Left ventricle myocardium superior (tissue), 1 donor: ENCODE measurements around the gene RNF4. TPM values are rescaled to one million over a fixed set of nuclear protein-coding genes. Genes with fewer than 3 reads are reported as not detected.
A peak's percentile ranks its signal among the peaks of the same experiment; 100 is the strongest.
"Not testable (repeated sequence)": the region's sequence is repeated elsewhere in the genome, so short reads cannot be mapped to it uniquely, and the experiment has no call there.

Experiments used
- ATAC-seq: fragments of 200-7000 bp; cut with Tn5 transposase; one replicate; pipeline ENCODE4 v1.9.1; 2020; ENCODE audit warnings: mild to moderate bottlenecking, moderate library complexity
- DNase-seq: peaks from one replicate; pipeline ENCODE4 v3.0.0-alpha.2; 2020
- intact Hi-C: fragments of 100-400 bp; cut with micrococcal nuclease; formaldehyde crosslinking; loops from one replicate; pipeline ENCODE4 v1.11.0; 2022
- total RNA-seq: library from RNA; stranded (reverse); fragmentation: NEBNext Ultra II Directional; extraction: Animal tissue kit (Norgen Biotek cat#: 25700); gene quantifications from one replicate; pipeline ENCODE4 v1.2.1, GENCODE V29; 2021
- donor health status: DM: no; HTN: yes; CAD: no; lungs with severe emphysema.

The RNF4 gene
- total RNA-seq, 1 donor from 2014 or later = 26.1 TPM

- DNase-seq (no peak), ATAC-seq (no peak)
- intact Hi-C loops = no loop called here
These were observed 42.8 kb downstream of the RNF4 start for GRCh38 chr4:2511645-2512131.

GRCh38 chr4:2512396-2513135, 43.7 kb downstream of the RNF4 start:
- DNase-seq = no peak
- ATAC-seq = no peak
- intact Hi-C loops = no loop called here

GRCh38 chr4:2514193-2514592, 45.3 kb downstream of the RNF4 start:
- DNase-seq, intact Hi-C loops, ATAC-seq: not testable (repeated sequence)

- ATAC-seq, DNase-seq, intact Hi-C loops: not testable (repeated sequence)
These were observed 46.0 kb downstream of the RNF4 start for GRCh38 chr4:2514944-2515343.

- ATAC-seq (peak; percentile 92), DNase-seq (peak; percentile 71)
- intact Hi-C loops = no loop called here
These were observed 47.1 kb downstream of the RNF4 start for GRCh38 chr4:2515830-2516550.

GRCh38 chr4:2516635-2517034, 47.7 kb downstream of the RNF4 start:
- ATAC-seq (peak; percentile 6), DNase-seq (no peak)
- intact Hi-C loops = no loop called here

- intact Hi-C loops = no loop called here
- ATAC-seq (no peak), DNase-seq (no peak)
These were observed 57.7 kb downstream of the RNF4 start for GRCh38 chr4:2526559-2526958.

- ATAC-seq = no peak
- DNase-seq = no peak
- intact Hi-C loops = no loop called here
These were observed 66.0 kb downstream of the RNF4 start for GRCh38 chr4:2534904-2535375.

- intact Hi-C loops = no loop called here
- DNase-seq (peak; percentile 67), ATAC-seq (peak; percentile 21)
These were observed 66.7 kb downstream of the RNF4 start for GRCh38 chr4:2535376-2536192.

- ATAC-seq (peak; percentile 96), DNase-seq (peak; percentile 100)
- intact Hi-C loops = no loop called here
These were observed 67.5 kb downstream of the RNF4 start, which contains the start of gene FAM193A for GRCh38 chr4:2536193-2537010. Gene FAM193A, plus strand, starts transcription at chr4:2536647. Its CDS starts 269 bp downstream, at chr4:2536916.

- intact Hi-C loops = no loop called here
- peak; percentile 68 for DNase-seq
- no peak for ATAC-seq
These were observed 68.3 kb downstream of the RNF4 start for GRCh38 chr4:2537011-2537830.

- intact Hi-C loops, ATAC-seq, DNase-seq: not testable (repeated sequence)
These were observed 74.8 kb downstream of the RNF4 start for GRCh38 chr4:2543580-2544191.

GRCh38 chr4:2545321-2546013, 76.6 kb downstream of the RNF4 start:
- ATAC-seq = no peak
- no peak for DNase-seq
- intact Hi-C loops = no loop called here

- ATAC-seq = no peak
- DNase-seq = no peak
- intact Hi-C loops = no loop called here
These were observed 77.4 kb downstream of the RNF4 start for GRCh38 chr4:2546286-2546823.

GRCh38 chr4:2546961-2547691, 78.2 kb downstream of the RNF4 start:
- DNase-seq = not testable (repeated sequence)

GRCh38 chr4:2551118-2551517, 82.2 kb downstream of the RNF4 start:
- DNase-seq (no peak), ATAC-seq (no peak)
- intact Hi-C loops = no loop called here

More at GRCh38 chr4:2546961-2547691, 78.2 kb downstream of the RNF4 start:
- ATAC-seq, intact Hi-C loops: not testable (repeated sequence)
